Measurements from ENCODE around the gene DAB2IP.
"Not testable (repeated sequence)": the region's sequence is repeated elsewhere in the genome, so short reads cannot be mapped to it uniquely, and the experiment has no call there.

Gene DAB2IP

GRCh38 chr9:121609822-121610637, 41.4 kb upstream of the DAB2IP start:
- DNase-seq (ENCODE audit: extremely low read depth, low read depth): no peak
- TF ChIP-seq CTCF (IDR thresholded peaks at IDR 0.05; ENCODE audit: low read depth, low read length, missing control alignments): no peak
- H3K4me3 ChIP-seq (replicated peaks; ENCODE audit: low read depth, low read length): no peak overlapping the region

GRCh38 chr9:121610638-121610953, 40.8 kb upstream of the DAB2IP start:
- no peak for DNase-seq (ENCODE audit: extremely low read depth, low read depth)
- no peak for TF ChIP-seq CTCF (IDR thresholded peaks at IDR 0.05; ENCODE audit: low read depth, low read length, missing control alignments)
- H3K4me3 ChIP-seq (replicated peaks; ENCODE audit: low read depth, low read length): no peak overlapping the region

- TF ChIP-seq CTCF (IDR thresholded peaks at IDR 0.05; ENCODE audit: low read depth, low read length, missing control alignments): no peak
- H3K4me3 ChIP-seq (replicated peaks; ENCODE audit: low read depth, low read length): no peak overlapping the region
- no peak for DNase-seq (ENCODE audit: extremely low read depth, low read depth)
Measured at GRCh38 chr9:121612511-121612998, 38.9 kb upstream of the DAB2IP start.

GRCh38 chr9:121613009-121613752, 38.3 kb upstream of the DAB2IP start:
- DNase-seq (ENCODE audit: extremely low read depth, low read depth): no peak
- no peak for TF ChIP-seq CTCF (IDR thresholded peaks at IDR 0.05; ENCODE audit: low read depth, low read length, missing control alignments)
- no peak overlapping the region for H3K4me3 ChIP-seq (replicated peaks; ENCODE audit: low read depth, low read length)

- no peak for DNase-seq (ENCODE audit: extremely low read depth, low read depth)
- no peak for TF ChIP-seq CTCF (IDR thresholded peaks at IDR 0.05; ENCODE audit: low read depth, low read length, missing control alignments)
- H3K4me3 ChIP-seq (replicated peaks; ENCODE audit: low read depth, low read length): no peak overlapping the region
Measured at GRCh38 chr9:121616123-121616755, 35.2 kb upstream of the DAB2IP start.

GRCh38 chr9:121618504-121618903, 32.9 kb upstream of the DAB2IP start:
- H3K4me3 ChIP-seq (replicated peaks; ENCODE audit: low read depth, low read length): no peak overlapping the region
- no peak for DNase-seq (ENCODE audit: extremely low read depth, low read depth)
- no peak for TF ChIP-seq CTCF (IDR thresholded peaks at IDR 0.05; ENCODE audit: low read depth, low read length, missing control alignments)

GRCh38 chr9:121618910-121619309, 32.5 kb upstream of the DAB2IP start:
- H3K4me3 ChIP-seq (replicated peaks; ENCODE audit: low read depth, low read length); DNase-seq (ENCODE audit: extremely low read depth, low read depth): not testable (repeated sequence)
